H1 (cell line): ENCODE data around the gene INO80C. TPM values are rescaled to one million over a fixed set of nuclear protein-coding genes. Genes with fewer than 3 reads are reported as not detected.

ENCODE experiments used
- CHD7 ChIP-seq: fragments of 300-600 bp; sonication (generic); IDR thresholded peaks from 2 replicates; pipeline ENCODE4 v1.7.1; 2012; ENCODE audit warnings: low read length, moderate library complexity, mild to moderate bottlenecking, inconsistent platforms; ENCODE audit not compliant: insufficient replicate concordance
- MAX ChIP-seq: IDR thresholded peaks from 2 replicates; pipeline ENCODE4 v1.6.1; 2012; ENCODE audit warnings: inconsistent platforms
- NANOG ChIP-seq: IDR thresholded peaks from 2 replicates; pipeline ENCODE4 v1.6.1; 2011; ENCODE audit warnings: low read length, low read depth, mild to moderate bottlenecking, inconsistent platforms; ENCODE audit not compliant: insufficient read depth, poor library complexity, severe bottlenecking
- SP4 ChIP-seq: IDR thresholded peaks from 2 replicates; pipeline ENCODE4 v1.6.1; 2012; ENCODE audit warnings: low read length, inconsistent platforms
- polyA plus RNA-seq, 7 experiments: library from polyadenylated mRNA; depleted of rRNA in 3 of 7; stranded (reverse) in 5 of 7; unstranded in 2 of 7; fragments of >200 nt in 5 of 7; fragments of 200-250 nt in 2 of 7; gene quantifications; 1 replicate in 5 of 7; 2 replicates in 1 of 7; 4 replicates in 1 of 7; pipeline versions ENCODE4 v1.2.1 to v1.2.3, GENCODE V29; 2011 to 2013; ENCODE audit warnings: missing spikeins in 2 of 7, mixed read lengths in 2 of 7
- total RNA-seq: library from RNA; stranded (reverse); fragmentation: NEBNext Ultra II Directional; extraction: Animal tissue kit (Norgen Biotek cat#: 25700); gene quantifications from 2 replicates; pipeline ENCODE4 v1.2.1, GENCODE V29; 2021
- TF ChIP-seq, protein P1 (sequence below): IDR thresholded peaks from 2 replicates; pipeline ENCODE4 v1.6.1; 2012; ENCODE audit warnings: low read length, inconsistent platforms

INO80C gene
- total and polyA plus RNA-seq, 2 of the 8 experiments (the other 6 are each of a cell fraction or from before 2014, with no cell fraction given): 30.1 to 48.9 TPM

- no peak for TF ChIP-seq NANOG
- TF ChIP-seq, protein P1, sequence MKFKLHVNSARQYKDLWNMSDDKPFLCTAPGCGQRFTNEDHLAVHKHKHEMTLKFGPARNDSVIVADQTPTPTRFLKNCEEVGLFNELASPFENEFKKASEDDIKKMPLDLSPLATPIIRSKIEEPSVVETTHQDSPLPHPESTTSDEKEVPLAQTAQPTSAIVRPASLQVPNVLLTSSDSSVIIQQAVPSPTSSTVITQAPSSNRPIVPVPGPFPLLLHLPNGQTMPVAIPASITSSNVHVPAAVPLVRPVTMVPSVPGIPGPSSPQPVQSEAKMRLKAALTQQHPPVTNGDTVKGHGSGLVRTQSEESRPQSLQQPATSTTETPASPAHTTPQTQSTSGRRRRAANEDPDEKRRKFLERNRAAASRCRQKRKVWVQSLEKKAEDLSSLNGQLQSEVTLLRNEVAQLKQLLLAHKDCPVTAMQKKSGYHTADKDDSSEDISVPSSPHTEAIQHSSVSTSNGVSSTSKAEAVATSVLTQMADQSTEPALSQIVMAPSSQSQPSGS: no peak
- TF ChIP-seq CHD7: no peak
- no peak for TF ChIP-seq SP4
- TF ChIP-seq MAX: no peak
Measured at GRCh38 chr18:35459997-35460396, 37.8 kb downstream of the INO80C start (continued).
